Fibroblast of villous mesenchyme (primary cell): ENCODE results near the gene PTPRU. TPM values are rescaled to one million over a fixed set of nuclear protein-coding genes. Genes with fewer than 3 reads are reported as not detected.

Experiments used
- DNase-seq: peaks from one replicate; pipeline ENCODE4 v3.0.0-alpha.2; 2010; ENCODE audit warnings: low read depth
- H3K4me3 ChIP-seq: 2 replicates; pipeline ENCODE4 v1.5.1; 2011; ENCODE audit warnings: low read depth, mild to moderate bottlenecking, low read length
- total RNA-seq: library from RNA; depleted of rRNA; stranded (reverse); fragments of >200 nt; gene quantifications from 2 replicates; pipeline ENCODE4 v1.2.3, GENCODE V29; 2012
- TF ChIP-seq, protein P1 (sequence below): IDR thresholded peaks from 2 replicates; pipeline ENCODE4 v1.5.1; 2012; ENCODE audit warnings: low read depth, mild to moderate bottlenecking, low read length; ENCODE audit not compliant: insufficient read depth

Gene PTPRU
- 5.5 and 6.9 TPM in 2 replicates for total RNA-seq

DNA sequence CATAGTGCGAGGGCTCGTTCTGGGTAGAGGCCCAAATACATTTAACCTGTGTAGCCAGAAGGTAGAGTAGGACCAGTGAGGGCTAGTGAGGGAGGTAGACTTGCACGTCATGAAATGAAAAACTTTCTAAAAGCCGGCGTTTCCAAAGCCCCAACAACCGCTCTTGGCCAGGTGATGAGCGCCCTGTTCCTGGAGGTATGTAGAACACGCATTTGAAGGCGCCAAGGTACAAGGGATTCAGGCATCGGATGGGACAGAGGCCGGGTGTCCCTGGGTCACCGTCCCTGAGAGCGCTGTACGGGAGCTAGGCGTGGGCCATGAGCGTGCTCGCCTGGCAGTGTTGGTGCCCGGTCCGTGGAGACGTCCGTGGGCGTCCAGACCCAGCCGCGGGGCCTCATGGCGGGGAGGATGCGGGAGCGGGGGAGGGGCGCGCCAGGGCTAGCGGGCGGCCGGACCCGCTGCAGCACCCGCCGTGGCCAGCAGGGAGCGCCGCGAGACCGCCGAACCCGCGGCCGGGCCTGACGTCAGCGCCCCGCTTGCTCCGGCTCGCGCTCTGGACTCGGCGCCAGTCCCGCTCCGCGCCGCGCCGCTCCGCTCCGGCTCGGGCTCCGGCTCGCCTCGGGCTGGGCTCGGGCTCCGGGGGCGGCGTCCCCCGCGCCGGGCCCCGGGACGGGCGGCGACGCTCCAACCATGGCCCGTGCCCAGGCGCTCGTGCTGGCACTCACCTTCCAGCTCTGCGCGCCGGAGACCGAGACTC lies at the start of gene PTPRU:
Gene PTPRU, plus strand, starts transcription at position 568 of the 757 bp plus-strand sequence. Its CDS starts 123 bp downstream, at position 691.
- peak; percentile 66 for DNase-seq
- peak within 1 kb of the TSS; percentile 65 for H3K4me3 ChIP-seq
- TF ChIP-seq, protein P1, sequence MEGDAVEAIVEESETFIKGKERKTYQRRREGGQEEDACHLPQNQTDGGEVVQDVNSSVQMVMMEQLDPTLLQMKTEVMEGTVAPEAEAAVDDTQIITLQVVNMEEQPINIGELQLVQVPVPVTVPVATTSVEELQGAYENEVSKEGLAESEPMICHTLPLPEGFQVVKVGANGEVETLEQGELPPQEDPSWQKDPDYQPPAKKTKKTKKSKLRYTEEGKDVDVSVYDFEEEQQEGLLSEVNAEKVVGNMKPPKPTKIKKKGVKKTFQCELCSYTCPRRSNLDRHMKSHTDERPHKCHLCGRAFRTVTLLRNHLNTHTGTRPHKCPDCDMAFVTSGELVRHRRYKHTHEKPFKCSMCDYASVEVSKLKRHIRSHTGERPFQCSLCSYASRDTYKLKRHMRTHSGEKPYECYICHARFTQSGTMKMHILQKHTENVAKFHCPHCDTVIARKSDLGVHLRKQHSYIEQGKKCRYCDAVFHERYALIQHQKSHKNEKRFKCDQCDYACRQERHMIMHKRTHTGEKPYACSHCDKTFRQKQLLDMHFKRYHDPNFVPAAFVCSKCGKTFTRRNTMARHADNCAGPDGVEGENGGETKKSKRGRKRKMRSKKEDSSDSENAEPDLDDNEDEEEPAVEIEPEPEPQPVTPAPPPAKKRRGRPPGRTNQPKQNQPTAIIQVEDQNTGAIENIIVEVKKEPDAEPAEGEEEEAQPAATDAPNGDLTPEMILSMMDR = peak; percentile 45

DNA sequence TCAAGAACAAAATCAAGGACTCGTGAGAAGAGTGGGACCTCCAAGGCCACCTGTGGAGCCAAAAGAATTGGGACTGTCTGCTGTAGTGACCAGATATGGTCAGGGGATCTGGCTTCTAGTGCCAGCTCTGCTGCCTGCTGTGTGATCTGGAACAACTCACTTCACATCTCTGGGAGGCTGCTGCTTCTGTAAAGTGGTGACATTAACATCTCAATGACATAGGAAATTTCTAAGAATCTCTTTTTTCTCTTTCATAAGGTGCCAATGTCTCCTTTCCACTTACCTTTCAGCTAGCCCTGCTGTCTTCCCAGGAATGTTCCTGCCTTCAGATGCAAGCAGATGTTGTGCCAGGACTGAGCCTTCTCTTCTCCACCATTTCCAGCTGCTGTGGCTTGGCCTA lies 49.6 kb upstream of the PTPRU start:
- no peak for DNase-seq
- H3K4me3 ChIP-seq = no peak overlapping the region
- TF ChIP-seq, protein P1 = no peak

DNA sequence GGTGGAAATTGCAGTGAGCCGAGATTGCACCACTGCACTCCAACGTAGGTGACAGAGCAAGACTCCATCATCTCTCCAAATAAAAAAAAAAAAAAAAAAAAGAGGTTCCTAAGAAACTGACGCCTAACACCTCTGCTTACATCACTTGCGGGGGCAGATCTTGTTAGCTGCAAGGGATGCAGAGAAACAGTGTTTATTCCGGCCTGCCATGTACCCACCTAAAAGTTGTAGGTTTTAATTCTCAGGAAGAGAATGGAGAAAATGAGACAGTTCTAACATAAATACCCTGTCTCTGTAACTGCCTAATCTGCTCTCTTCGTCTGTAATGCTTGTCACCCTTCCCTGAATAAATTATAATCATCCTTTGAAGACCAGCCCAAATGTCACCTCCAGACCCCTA lies 45.6 kb upstream of the PTPRU start:
- TF ChIP-seq, protein P1 = no peak
- DNase-seq = no peak

DNA sequence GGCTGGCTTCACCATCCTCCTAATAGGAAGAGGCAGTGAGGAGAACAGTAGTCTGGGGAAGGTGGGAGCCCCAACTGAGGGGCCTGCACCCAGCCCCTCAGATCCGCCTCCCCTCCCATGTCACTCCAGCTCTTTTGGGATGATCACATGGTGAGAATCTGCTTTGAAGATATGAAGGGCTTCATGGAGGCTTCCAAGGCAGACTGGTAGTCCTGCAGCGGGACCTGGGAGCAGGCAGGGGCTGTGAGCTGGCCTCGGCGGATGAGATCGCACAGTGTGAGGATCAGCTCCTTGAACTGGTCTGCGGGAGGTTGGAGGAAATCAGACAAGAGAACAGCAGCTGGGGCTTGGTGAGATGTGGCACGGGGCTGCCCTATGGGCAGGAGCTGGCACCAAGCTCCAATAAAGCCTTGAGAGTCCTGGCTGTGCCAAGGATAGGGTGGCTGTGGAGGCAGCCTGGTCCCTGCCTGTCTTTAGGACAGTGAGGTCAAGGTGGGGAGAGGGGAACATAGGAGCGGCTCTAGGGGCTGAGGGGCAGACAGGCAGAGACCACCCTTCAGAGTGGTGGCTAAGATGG lies 42.4 kb upstream of the PTPRU start:
- DNase-seq = no peak
- no peak overlapping the region for H3K4me3 ChIP-seq
- TF ChIP-seq, protein P1 = no peak

More for the DNA sequence above, 45.6 kb upstream of the PTPRU start:
- no peak overlapping the region for H3K4me3 ChIP-seq

DNA sequence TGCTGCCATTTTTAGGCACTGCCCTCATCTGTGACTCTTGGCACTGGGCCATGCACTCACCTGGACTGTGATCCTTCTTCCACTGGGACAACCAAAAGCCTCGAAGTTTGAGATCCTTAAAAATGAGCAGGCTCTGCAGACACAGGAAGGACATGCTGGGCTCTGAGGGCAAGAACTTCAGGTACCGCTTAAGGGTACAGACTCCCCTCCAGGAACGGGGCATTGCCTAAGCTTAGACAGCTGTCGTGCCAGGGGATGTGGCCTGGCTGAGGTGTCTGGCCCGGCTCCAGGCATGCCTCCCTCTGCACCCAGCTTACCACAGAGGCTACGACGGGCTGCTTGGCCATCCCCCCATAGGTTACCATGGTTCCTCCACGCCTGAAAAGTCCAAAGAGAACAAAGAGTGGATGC lies 40.4 kb upstream of the PTPRU start:
- H3K4me3 ChIP-seq = no peak overlapping the region
- DNase-seq = no peak
- TF ChIP-seq, protein P1 = no peak

DNA sequence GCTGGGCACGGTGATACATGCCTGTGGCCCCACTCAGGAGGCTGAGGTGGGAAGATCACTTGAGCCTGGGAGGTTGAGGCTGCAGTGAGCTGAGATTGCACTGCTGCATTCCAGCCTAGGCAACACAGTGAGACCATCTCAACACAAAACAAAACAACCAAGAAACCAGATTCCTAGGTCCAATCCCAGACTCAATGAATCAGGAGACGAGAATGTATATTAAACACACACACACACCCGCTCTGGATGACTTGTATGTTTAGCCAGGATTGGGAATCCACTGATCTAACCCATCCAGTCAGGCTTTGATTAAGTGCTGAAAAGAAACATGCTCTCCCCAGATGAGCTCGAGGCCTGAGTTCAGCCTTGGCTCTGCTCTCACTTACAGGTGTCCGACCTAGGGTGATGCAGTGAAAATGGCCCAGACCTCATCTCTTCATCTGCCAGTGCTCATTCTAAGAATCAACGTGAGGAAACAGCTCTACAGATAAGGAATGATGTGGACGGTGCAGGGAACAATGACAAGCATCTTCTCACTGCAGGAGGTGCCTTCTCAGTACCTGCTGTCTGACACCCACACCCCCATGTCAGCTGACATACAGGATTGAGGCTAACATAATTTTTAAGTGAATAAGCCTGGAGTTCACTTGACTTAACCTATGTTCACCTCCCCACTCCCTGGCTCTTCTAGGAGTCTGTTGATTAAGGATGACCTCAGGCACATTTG lies 39.3 kb upstream of the PTPRU start:
- TF ChIP-seq, protein P1 = no peak

More for the DNA sequence above, 39.3 kb upstream of the PTPRU start:
- peak; percentile 78 for DNase-seq
- no peak overlapping the region for H3K4me3 ChIP-seq
